ENCODE results near the gene CD8A.

Gene CD8A

GRCh38 chr2:86794861-86795260 is 4.1 kb upstream of the CD8A start:
- no peak for DNase-seq (ENCODE audit: insufficient read length, low spot score)

GRCh38 chr2:86793752-86794151 is 3.0 kb upstream of the CD8A start:
- no peak for FAIRE-seq
- no peak for DNase-seq (ENCODE audit: insufficient read length, low spot score)
- TF ChIP-seq POLR2A (IDR thresholded peaks at IDR 0.05; ENCODE audit: low read depth, low read length): no peak

More at GRCh38 chr2:86794861-86795260, 4.1 kb upstream of the CD8A start:
- TF ChIP-seq POLR2A (IDR thresholded peaks at IDR 0.05; ENCODE audit: low read depth, low read length): no peak
- FAIRE-seq: no peak

GRCh38 chr2:86791573-86791972 is 860 bp upstream of the CD8A start:
- no peak for TF ChIP-seq POLR2A (IDR thresholded peaks at IDR 0.05; ENCODE audit: low read depth, low read length)
- FAIRE-seq: no peak
- no peak for DNase-seq (ENCODE audit: insufficient read length, low spot score)

GRCh38 chr2:86790134-86790675 is 508 bp downstream of the CD8A start:
- FAIRE-seq: no peak
- DNase-seq (ENCODE audit: insufficient read length, low spot score): no peak

GRCh38 chr2:86789687-86790133 is 1.0 kb downstream of the CD8A start:
- no peak for TF ChIP-seq POLR2A (IDR thresholded peaks at IDR 0.05; ENCODE audit: low read depth, low read length)
- no peak for DNase-seq (ENCODE audit: insufficient read length, low spot score)
- FAIRE-seq: no peak

More at GRCh38 chr2:86790134-86790675, 508 bp downstream of the CD8A start:
- TF ChIP-seq POLR2A (IDR thresholded peaks at IDR 0.05; ENCODE audit: low read depth, low read length): no peak

GRCh38 chr2:86788881-86789686 is 1.6 kb downstream of the CD8A start:
- no peak for TF ChIP-seq POLR2A (IDR thresholded peaks at IDR 0.05; ENCODE audit: low read depth, low read length)
- FAIRE-seq: no peak
- DNase-seq (ENCODE audit: insufficient read length, low spot score): no peak

GRCh38 chr2:86788165-86788564 is 2.5 kb downstream of the CD8A start:
- DNase-seq (ENCODE audit: insufficient read length, low spot score) (no peak), FAIRE-seq (no peak)
- TF ChIP-seq POLR2A (IDR thresholded peaks at IDR 0.05; ENCODE audit: low read depth, low read length): no peak

- FAIRE-seq (no peak), DNase-seq (ENCODE audit: insufficient read length, low spot score) (no peak)
- no peak for TF ChIP-seq POLR2A (IDR thresholded peaks at IDR 0.05; ENCODE audit: low read depth, low read length)
Measured at GRCh38 chr2:86787736-86788135, 3.0 kb downstream of the CD8A start.

- FAIRE-seq (no peak), DNase-seq (ENCODE audit: insufficient read length, low spot score) (no peak)
- TF ChIP-seq POLR2A (IDR thresholded peaks at IDR 0.05; ENCODE audit: low read depth, low read length): no peak
Measured at GRCh38 chr2:86786001-86786536, 4.6 kb downstream of the CD8A start.

- TF ChIP-seq POLR2A (IDR thresholded peaks at IDR 0.05; ENCODE audit: low read depth, low read length): no peak
- DNase-seq (ENCODE audit: insufficient read length, low spot score) (no peak), FAIRE-seq (no peak)
Measured at GRCh38 chr2:86785456-86785855, 5.3 kb downstream of the CD8A start.

GRCh38 chr2:86783615-86784339 is 6.9 kb downstream of the CD8A start:
- DNase-seq (ENCODE audit: insufficient read length, low spot score) (no peak), FAIRE-seq (no peak)
- no peak for TF ChIP-seq POLR2A (IDR thresholded peaks at IDR 0.05; ENCODE audit: low read depth, low read length)

- FAIRE-seq (no peak), DNase-seq (ENCODE audit: insufficient read length, low spot score) (no peak)
- TF ChIP-seq POLR2A (IDR thresholded peaks at IDR 0.05; ENCODE audit: low read depth, low read length): no peak
Measured at GRCh38 chr2:86782748-86783147, 8.0 kb downstream of the CD8A start.

GRCh38 chr2:86781363-86781762 is 9.3 kb downstream of the CD8A start:
- no peak for TF ChIP-seq POLR2A (IDR thresholded peaks at IDR 0.05; ENCODE audit: low read depth, low read length)
- DNase-seq (ENCODE audit: insufficient read length, low spot score) (no peak), FAIRE-seq (no peak)

GRCh38 chr2:86779971-86780370 is 10.7 kb downstream of the CD8A start:
- FAIRE-seq (no peak), DNase-seq (ENCODE audit: insufficient read length, low spot score) (no peak)
- no peak for TF ChIP-seq POLR2A (IDR thresholded peaks at IDR 0.05; ENCODE audit: low read depth, low read length)
